Measurements from ENCODE around the gene TREML1.

TREML1 gene

DNA sequence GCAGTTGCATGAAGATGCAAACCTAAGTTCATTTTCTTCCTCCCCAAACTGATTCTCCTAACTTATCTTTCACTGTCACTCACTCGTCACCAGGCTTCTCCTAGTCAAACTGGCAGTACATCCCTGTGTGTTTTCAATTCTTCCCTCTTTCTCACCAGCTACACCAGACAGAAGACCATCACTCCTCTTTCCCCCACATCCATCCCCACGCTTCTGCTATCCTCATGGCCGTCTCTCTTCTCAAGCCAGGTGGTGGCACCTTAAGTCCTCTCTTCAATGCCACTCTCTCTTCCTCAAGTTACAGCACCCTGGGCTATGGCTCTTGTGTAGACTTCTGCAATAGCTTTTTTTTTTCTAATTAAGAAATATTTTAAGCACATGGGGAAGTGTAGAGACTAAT lies 23.1 kb upstream of the TREML1 start:
- no peak for DNase-seq

DNA sequence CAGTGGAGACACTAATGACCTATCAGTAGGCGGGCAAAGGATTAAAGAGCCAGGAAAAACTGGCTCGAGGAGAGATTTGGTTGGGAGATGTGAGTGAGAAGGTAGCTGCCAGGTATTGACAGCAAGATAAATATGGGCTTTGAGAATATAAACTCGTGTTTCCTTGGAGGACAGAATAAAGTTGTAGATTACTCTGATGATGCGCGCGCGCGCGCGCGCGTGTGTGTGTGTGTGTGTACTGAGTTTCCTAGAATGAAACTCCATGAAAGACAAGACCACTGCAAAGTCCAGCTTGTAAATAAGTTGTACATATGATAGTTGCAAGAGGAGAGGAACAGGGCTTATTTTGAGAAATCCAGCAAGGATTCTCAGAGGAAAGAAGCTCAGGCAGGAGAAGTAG lies 22.0 kb upstream of the TREML1 start:
- no peak for DNase-seq

DNA sequence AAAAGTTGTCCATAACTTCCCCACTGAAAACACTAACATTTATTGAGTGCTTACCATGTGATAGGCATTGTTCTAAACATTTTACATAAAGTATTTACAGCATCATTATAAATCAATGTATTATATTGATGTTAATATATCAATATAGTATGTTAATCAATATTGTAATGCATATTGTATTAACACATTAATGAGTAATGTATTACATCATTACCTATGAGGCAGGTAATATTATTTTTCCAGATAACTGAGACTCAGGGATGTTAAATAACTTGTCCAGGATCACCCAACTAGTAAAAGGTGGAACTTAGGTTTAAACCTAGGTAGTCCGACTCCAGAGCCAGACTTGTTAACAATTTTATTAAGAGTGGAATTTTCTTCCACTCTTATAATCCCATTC lies 20.9 kb upstream of the TREML1 start:
- DNase-seq: no peak

DNA sequence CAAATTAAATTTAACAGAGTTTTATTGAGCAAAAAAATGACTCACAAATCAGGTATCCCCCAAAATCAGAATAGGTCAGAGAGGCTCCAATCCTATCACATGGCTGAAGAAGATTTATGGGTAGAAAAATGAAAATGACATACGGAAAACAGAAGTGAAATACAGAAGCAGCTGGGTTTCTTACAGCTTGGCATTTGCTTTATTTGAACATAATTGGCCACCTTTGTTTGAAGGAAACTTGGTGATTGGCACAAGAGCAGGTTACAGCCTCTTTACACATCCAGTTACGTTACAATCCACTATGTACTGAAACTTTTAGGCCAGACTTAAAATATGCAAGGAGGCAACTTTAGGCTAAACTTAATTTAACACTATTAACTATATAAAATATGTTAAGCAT lies 20.5 kb upstream of the TREML1 start:
- DNase-seq: no peak

DNA sequence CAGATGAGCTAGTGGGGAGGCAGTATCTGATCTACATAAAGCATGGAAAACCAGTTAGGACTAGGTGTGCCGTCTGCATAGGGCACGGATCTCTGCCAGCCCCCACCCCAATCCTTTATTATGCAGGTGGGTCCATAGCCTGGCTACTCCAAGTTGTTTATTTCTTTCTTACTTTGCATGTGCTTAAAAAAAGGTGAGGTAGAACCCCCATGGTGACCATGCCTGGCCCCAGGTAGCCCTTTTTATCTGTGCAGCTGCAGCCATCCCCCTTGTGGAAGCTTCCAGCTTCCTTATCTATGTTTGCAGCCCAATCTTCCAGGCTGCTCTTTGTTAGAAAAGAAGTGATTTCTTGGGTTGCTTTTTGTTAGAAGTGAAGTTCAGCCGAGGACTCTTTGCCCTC lies 17.8 kb upstream of the TREML1 start:
- no peak for DNase-seq

DNA sequence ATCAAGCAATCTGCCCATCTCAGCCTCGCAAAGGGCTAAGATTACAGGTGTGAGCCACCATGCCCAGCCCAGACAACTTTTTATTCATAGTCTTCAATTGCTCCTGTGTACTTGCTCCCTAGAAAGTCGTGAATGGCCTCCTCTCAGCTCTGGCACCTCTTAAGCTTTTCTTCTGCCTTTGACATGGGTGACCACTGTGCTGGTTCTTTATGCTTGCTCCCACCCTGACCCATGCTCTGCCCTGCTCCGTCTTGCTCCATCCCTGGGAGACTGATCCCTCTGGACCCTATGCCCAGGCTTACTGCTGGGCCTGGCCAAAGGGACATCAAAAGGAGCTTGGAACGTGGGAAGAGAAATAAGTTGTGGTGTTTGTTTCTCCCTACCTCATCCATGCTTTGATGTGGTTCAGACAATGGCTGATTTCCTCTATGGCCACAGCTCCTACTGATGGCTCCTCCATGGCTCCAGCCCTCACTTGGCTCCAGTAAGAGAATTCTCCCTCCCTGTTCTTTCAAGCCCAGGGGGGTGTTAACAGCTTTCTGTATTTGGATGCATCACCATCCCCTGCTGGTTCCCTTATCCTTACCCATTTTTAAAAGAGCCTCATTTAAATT lies 16.5 kb upstream of the TREML1 start:
- no peak for DNase-seq

DNA sequence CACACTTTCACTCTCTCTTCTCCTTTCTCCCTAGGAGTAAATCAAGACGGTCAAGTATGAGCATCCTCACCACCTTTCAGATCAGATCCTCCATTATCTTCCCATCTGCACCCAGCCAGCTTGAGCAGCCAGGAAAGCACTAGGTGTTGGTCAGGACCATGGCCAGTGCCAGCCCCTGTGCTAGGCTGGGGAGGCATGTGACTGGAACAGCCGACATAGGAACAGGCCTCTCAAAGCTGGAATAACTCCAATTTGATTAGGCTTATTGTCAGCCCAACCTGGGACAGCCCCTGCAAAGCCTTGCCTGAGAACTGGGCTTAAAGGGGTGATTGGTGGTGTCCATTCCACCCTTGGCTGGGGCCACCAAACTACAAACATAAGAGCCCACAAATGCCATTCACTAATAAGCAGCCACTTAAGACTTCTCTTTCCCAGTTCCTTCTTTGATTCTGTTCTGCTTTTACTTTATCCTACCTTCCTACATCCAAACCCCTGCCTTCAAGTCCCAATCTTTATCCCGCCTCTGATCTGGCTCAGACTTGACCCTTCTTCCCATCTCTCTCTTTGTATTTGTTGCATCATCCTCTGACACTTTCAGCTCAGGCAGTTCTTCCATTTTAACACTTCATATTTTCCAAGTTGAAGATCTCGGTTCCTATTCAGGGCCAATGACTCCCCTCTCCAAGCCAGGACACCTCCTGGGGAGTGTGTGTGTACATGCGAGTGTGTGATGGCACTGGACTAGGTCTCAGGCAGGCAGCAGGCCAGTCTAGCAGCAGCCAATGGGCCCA lies 13.2 kb upstream of the TREML1 start:
- DNase-seq: no peak

DNA sequence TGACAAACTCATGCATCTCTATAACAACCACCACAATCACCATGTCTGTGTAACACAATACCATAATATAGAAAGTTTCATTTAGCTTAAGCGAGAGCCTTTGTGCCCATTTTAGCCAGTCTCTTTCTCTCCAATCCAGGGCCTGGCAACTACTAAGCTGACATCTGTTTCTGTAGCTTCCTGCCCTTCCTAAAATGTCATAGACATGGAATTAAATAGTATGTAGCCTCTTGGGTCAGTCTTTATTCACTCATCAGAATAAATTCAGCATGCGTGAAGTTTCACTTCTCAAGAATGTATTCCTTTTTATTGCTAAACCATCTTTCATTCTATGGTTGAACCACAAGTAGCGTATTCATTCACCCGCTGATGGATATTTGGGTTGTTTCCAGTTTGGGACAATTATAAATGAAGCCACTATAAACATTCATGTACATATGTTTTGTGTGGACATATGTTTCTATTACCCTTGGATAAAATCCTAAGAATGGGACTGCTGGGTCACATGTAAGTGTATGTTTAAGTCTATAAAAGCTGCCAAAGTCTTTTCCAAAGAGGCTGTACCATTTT lies 10.5 kb upstream of the TREML1 start:
- DNase-seq: no peak

DNA sequence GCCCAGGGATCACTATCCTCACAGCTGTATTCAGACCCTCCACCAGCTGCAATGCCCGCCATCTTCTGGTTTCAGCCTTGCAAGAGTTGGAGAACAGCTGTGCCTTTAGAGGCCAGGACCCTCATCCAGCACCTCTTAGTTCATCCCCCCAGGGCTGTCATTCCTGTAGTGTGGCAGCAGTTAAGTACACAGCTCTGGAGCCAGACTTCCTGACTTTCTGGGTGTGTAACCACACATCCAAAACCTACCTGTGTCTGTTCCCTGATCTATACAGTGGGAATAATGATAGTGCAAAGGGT lies 9.2 kb upstream of the TREML1 start:
- DNase-seq: no peak

DNA sequence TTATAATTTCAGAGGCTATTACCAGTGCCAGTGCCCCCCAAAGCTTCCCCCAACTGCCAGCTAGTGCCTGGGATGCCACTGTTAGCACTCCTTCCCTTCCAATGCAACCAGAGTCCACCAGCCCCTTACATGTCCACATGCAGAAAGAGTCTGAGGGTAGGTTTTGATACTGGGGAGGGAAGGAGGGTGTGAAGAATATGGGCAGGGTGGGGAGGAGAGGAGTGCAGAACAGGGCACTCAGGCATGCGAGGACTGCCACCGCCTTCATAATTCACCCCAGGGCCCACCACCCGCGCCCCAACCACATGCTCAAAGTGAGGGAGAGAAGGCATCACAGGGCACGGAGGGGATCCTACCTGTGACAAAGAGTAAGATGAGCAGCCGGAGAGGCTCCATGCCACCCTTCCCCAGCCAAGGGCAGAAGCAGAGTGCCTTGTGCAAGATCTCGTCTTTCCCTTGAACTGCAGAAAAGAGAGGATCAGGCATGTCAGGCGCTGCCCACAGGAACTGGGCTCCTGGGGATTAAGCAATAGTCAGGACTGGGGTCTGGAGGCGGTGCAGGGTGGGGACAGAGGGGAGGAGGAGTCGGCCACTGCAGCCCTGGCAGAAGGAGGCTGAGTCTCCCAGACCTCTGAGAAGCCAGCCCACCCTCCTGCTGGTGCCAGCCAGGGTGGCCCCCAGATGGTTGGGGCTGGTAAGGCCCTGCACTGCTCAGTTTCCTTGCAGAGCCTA lies 8.7 kb upstream of the TREML1 start, which contains the start of gene TREM2:
Gene TREM2 (minus strand): TSS at position 430 of the 732 bp plus-strand sequence. CDS start 34 bp downstream, at position 396.
- no peak for DNase-seq

DNA sequence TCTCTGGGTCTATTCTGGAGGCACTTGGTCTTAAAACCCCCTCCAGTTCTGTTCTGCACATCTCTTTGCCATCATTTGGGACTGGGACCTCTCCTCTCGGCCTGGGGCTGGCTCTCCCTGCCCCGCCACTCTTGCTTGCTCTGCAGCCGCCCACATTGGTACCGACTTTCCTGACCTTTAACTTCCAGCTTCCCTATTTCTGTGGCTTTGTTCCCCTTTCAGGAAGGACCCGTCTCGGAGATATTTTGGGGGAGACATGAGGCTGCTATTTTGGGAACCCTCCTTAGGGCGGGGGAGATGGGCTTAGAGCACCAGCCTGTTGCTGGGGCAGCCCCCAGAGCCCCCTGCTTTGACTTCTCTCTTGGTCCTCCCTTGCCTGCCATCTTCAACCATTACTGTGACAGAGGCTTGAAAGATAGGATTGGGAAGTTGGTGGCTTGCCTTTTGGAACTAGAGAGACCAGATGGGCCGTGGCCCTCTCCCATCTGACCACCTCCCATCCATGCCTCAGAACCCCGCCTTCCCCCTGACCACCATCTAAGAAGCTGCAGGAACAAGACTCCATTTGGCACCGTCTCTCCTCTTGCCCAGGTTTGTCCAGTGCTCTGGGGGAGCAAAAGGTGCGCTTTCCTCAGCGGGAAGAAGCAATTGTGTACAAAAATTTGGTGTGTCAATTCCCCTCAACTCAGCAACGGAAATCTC lies 7.9 kb upstream of the TREML1 start:
- no peak for DNase-seq

DNA sequence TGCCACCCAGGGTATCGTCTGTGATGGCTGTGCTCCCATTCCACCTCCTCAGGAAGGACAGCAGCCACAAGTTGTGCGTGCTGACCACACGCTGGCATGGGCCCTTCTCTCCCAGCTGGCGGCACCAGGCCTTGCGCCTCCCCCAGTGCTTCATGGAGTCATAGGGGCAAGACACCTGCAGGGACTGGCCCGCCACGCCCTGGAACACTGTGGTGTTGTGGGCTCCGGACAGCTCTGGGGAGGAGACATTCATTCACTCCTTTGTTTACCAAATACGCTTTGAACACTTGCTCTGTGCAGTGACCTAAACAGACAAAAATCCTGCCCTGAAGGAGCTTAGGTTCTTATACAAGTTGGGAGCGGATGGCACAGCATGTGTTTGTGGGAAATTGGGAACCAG lies 7.2 kb upstream of the TREML1 start:
- DNase-seq: no peak

DNA sequence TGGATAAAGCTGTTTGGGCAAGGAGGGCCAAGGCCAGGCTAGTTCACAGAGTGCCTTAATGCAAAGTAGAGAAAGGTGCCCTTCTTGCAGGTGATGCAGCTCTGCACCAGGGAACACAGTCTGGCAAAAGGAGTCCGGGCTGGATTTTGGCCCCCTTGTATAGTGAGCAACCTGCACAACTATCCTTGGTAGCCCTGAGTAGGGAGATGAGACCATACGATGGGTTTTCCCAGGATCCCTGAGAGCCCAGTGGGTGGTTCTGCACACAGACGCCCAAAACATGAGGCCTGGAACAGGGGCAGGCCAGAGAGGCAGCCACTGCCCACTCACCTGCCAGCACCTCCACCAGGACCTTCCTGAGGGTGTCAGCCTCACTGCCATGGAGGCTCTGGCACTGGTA lies 6.8 kb upstream of the TREML1 start:
- DNase-seq: no peak

DNA sequence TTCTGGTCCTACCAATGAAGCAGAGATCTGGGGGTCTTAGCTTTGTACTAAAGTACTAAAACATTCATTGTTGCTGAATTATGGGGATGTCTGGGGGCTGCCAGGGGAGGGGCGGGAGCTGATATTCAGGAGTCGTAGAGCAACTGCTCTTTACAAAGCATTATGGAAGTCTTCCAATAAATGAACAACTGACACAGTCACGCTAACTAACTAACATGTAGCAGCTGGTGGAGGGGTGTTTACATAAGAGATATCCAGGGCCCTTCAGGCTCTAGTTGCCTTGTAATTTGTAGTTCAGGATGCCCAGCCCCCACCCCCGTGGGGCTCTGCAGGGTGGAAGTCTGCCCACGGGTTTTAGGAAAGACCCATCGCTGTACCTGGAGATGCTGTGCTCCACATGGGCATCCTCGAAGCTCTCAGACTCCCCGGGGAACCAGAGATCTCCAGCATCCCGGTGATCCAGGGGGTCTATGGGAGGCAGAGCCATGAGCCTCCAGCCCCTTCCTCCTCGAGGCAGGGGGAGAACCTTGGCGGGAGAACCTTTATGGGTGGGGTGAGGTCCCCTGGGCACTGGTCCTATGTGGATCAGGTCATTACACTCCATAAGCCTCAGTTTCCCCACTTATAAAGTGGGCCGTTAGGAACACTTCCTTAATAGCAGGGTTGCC lies 5.4 kb upstream of the TREML1 start:
- DNase-seq: no peak

DNA sequence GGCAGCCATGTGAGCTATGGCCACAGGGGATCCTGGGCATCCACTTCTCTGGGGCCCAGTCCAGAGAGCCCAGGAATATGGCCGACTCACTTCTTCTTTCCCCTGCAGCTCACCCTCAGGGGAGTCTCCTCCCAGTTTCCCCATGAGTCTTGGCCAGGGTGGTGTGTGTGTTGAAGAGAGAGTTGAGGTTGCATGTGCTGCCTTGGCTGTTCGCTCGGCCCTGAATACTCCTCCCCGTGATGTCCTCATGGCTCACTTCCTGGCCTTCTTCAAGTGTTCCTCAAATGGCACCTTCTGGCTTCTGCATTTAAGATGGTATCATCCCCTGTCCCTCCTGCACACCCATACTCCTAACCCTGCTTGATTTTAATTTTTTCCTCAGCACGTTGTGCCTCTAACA lies 3.2 kb upstream of the TREML1 start:
- DNase-seq: no peak

DNA sequence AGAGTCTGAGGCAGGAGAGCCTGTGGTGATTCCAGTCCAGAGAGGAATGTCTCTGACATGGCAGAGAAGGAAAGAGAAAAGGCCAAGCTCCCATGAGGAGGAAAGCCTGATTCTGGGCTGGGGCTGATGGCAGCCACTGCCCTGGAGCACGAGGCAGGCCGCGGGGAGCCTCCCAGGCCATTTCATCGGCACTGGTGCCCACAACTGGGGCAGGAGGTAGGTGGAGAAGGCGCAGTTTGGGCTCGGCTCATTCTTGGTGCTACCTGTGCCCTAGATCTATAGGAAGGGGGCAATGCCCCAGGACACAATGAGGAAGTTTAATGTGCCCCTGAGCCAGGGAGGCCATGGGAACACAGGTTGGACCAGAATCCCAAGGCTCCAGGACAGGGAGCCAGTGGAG lies 2.6 kb upstream of the TREML1 start:
- DNase-seq: no peak

DNA sequence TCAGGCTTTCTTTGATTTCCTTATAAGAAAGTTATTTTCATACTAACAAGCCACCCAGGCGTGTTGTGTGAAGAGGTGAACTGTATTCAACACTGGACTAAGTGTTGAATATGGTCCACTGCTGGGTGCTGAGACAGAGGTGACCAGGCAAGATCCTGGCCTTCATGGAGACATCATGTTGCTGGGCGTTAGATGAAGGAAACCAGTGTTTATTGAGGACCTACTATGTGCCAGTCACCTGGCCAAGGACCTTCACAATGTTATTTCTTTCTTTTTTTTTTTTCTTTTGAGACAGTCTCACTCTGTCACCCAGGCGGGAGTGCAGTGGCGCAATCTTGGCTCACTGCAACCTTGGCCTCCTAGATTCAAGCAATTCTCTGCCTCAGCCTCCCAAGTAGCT lies 1.9 kb upstream of the TREML1 start:
- no peak for DNase-seq

DNA sequence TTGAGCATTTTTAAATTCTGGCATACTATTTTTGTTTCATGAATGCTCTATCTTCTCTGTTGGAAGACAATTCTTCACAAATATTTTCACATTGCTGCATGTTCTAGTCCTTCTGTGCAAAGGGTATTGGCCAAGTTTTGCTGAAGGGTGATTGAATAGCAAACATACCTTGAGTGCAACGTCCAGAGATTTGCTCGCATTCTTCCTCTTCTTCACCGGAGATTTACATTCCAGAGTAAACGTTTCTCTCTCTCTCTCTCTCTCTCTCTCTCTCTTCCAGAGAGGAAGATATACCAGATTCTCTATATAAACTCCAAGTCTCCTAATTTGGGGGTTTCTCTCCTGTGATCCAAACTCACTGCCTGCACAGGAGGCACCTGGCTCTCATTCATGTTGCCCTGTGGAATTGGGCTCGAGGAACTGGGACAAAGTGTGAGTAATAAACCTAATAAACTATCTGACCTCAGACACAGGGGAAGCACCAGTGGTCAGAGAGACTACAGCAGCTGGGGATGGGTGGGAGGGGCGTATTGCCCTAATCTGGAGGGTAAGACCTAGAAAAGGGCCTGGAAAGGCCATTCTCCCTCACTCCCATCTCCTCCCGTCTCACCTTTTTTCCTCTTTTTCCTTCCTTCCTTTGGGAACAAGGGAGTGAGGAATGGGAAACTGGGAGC lies 1.1 kb upstream of the TREML1 start:
- no peak for DNase-seq

DNA sequence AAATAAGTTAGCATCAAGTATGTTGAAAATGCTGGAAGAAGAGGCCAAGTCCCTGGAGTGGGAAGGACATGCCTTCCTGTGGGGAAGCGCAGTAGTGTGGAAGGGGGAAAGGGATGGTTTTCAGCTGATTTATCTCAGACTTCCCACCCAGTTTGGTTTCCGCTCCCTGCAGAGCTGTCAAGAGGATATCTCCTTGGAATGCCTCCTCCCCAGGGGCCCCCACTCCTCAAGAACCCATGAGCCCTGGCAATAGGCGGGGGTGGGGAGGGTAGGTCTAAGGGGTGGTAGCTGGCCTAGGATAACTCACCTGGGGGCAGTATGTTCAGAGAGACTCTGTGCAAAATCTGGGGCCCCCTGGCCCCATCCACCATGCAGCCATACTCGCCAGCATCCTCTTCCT lies 696 bp downstream of the TREML1 start:
- DNase-seq: no peak

DNA sequence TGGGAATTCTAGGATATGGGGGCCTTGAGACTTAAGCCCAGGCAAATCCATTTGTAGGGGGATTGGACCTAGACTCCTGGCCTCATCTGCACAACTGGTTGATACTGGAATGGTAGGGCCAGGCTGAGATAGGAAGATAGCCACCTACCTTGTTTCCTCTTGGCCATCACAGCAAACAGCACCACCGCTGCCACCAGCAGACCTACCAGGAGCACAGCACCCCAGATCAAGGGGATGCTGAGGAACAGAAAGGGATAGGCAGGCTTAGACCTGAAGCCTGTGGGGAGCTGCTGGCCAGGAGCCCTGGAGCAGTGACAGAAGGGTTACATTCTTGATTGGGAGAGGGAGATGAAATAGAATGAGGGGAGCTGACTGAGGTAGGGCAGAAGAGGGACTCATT lies 3.5 kb downstream of the TREML1 start:
- no peak for DNase-seq

DNA sequence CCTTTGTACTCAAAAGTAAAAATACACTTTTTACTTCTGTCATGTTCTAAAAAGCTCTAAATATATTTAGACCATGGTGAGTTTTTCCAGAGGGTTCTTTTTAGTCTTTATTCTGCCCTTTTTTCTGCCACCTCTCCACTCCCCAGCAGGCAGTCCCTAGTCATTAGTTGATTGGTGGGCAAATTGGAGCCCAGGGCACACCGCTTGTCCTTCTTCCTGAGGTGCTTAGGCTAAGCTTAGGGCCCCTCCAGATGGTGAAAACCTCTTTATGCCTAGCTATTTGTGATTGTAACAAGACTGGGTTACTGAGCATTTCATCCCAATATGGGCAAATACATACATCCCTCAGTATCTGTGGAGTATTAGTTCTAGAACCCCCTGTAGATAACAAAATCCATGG lies 6.2 kb downstream of the TREML1 start:
- DNase-seq: no peak

DNA sequence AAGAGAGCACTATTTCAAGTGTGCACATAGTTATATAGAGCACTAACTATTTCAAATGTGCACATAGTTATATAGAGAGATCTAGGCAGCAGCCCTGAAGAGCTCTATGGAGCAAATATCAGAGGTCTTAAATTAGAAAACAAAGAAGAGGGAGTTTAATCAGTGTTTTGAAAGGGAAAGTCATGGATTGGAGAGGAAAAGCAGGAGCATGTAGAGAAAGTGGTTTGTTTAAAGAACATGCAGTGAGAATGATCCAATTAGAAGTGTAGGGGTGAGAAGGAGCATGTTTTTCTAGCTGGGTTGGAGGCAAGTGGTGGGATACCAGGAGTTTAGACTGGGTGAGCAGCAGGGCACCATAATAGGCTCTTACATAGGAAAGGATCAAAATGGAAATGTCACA lies 17.2 kb downstream of the TREML1 start:
- DNase-seq: no peak
